Activated CD4-positive, alpha-beta T cell treated with anti-CD3 and anti-CD28 coated beads, Interleukin-2, Interleukin-4, amounts not matched to agents 100 ng/mL and 50 ng/mL, durations not matched to agents 16 hours and 8 hours (primary cell): Measurements from ENCODE around the gene ACOT4.
A peak's percentile ranks its signal among the peaks of the same experiment; 100 is the strongest.
"Not testable (repeated sequence)": the region's sequence is repeated elsewhere in the genome, so short reads cannot be mapped to it uniquely, and the experiment has no call there.

Experiments
- DNase-seq: peaks from one replicate; pipeline ENCODE4 v3.0.0-alpha.2; 2020; ENCODE audit warnings: low spot score

Gene ACOT4, protein sequence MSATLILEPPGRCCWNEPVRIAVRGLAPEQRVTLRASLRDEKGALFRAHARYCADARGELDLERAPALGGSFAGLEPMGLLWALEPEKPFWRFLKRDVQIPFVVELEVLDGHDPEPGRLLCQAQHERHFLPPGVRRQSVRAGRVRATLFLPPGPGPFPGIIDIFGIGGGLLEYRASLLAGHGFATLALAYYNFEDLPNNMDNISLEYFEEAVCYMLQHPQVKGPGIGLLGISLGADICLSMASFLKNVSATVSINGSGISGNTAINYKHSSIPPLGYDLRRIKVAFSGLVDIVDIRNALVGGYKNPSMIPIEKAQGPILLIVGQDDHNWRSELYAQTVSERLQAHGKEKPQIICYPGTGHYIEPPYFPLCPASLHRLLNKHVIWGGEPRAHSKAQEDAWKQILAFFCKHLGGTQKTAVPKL

GRCh38 chr14:73591690-73592449 lies at the start of gene ACOT4:
Gene ACOT4, plus strand, starts transcription at chr14:73591873. Its CDS starts 87 bp downstream, at chr14:73591960.
- peak; percentile 33 for DNase-seq

GRCh38 chr14:73542961-73543360 lies 48.7 kb upstream of the ACOT4 start:
- DNase-seq, result not testable (repeated sequence)

DNA sequence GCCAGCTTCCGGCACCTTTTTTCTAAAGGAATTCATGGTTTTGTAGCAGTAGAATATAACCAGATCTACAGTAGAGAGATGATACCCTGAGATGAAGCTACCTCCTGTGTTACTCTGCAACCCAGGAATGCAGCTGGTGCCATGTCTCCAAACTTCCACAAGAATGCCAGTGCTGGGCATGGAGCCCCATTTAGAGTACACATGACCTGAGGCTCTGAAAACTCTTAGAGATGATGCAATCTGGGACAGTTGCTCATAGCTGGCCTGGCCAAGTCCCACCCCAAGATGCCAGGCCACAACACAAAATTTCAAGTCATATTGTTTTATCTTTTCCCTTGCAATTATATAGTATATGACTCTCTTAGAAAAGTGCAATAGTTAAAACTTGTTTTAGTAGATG lies 46.3 kb upstream of the ACOT4 start:
- not testable (repeated sequence) for DNase-seq

- DNase-seq, result not testable (repeated sequence)
Observed at GRCh38 chr14:73549097-73549496, 42.6 kb upstream of the ACOT4 start.

DNA sequence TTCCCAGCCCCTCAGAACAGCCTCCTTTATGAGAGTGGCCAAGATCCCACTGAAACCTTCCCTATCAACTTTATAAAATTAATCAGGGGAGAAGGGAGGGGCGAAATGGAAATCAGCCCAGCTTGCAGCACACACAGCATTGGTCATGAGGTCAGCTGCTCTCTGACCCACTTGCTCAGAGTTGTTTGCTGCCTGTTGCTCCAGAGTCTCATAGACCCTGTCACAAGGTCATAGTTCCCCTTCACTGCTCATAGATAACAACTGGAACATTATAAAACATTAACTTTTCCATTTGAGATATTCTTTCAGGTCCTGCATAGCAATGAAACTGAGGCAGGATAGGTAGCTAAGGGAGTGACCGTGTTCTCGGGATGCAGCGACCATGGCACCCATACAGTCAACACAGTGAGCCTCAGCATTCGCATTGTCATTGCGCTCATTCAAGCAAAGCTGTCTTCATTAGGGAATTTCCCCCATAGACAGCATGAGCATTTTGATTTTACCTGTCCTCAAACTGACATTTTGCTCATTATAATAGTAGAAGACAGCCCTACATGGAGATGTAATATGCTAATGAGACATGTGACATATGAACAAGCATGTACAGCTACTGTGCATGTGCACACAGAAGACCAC lies 41.7 kb upstream of the ACOT4 start:
- not testable (repeated sequence) for DNase-seq

- DNase-seq, result no peak
Observed at GRCh38 chr14:73553845-73554244, 37.8 kb upstream of the ACOT4 start.

GRCh38 chr14:73557201-73557600 lies 34.5 kb upstream of the ACOT4 start:
- not testable (repeated sequence) for DNase-seq

- not testable (repeated sequence) for DNase-seq
Observed at GRCh38 chr14:73558238-73558637, 33.4 kb upstream of the ACOT4 start.

DNA sequence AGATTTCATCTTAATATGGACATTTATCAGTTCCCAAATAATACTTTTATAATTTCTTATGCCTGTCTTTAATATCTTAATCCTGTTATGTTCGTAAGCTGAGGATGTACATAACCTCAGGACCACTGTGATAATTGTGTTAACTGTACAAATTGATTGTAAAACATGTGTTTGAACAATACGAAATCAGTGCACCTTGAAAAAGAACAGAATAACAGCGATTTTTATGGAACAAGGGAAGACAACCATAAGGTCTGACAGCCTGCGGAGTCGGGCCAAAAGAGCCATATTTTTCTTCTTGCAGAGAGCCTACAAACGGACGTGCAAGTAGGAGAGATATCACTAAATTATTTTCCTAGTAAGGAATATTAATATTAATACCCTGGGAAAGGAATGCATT lies 29.4 kb upstream of the ACOT4 start:
- not testable (repeated sequence) for DNase-seq

GRCh38 chr14:73562696-73563095 lies 29.0 kb upstream of the ACOT4 start:
- DNase-seq, result not testable (repeated sequence)

GRCh38 chr14:73566431-73566830 lies 25.2 kb upstream of the ACOT4 start:
- not testable (repeated sequence) for DNase-seq

DNA sequence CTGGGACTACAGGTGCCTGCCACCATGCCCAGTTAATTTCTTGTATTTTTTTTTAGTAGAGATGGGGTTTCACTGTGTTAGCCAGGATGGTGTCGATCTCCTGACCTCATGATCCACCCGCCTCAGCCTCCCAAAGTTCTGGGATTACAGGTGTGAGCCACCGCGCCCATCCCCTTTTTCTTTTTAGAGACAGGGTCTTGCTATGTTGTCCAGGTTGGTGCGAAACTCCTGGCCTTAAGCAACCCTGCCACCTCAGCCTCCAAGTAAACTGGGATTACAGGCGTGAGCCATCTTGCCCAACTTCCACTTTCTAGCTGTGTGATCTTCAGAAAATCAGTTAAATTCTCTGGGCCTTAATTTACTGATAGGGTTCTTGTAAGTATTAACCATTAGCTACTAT lies 24.7 kb upstream of the ACOT4 start:
- DNase-seq, result not testable (repeated sequence)

- no peak for DNase-seq
Observed at GRCh38 chr14:73567358-73567757, 24.3 kb upstream of the ACOT4 start.

DNA sequence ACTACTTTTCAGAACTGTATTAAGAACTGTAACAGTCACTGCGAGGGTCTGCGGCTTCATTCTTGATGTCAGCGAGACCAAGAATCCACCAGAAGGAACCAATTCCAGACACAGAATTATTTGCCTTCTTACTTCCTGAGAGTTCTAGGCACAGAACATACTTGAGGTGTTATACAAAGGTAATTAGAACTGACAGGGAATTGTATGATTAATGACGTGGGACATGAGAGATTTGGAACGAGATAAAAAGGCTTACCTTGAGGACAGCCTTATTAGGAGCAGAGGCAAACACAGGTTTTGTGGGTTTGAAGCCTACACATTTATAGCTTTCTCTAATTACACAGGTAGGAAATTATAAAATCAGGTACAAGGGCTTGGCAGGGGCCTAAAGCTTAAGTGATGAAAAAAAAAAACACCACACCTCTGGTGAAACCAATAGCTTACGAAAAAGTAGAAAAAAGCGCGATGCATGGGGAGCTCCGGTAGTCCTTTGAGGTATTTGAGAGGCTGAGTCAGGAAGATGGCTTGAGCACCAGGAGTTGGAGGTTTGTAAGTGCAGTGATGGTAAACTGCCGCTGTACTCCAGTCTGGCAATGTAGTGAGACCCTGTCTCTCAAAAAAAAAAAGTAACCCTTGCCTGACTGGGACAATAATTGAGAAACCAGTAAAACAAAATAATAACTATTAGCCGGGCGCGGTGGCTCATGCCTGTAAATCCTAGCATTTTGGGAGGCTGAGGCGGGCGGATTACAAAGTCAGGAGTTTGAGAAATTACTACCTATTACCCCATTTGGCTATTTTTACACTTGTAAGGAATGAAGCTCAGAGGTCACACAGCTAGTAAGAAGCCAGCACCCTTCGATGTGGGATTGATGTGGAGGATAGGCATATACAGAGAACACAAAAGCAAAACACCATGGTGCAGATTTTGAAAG lies 23.5 kb upstream of the ACOT4 start:
- peak; percentile 31 for DNase-seq

- DNase-seq, result not testable (repeated sequence)
Observed at GRCh38 chr14:73568886-73569184, 22.8 kb upstream of the ACOT4 start.

- DNase-seq, result peak; percentile 74
Observed at GRCh38 chr14:73569185-73569958, 22.3 kb upstream of the ACOT4 start, which contains the start of gene ACOT2. Gene ACOT2, plus strand, starts transcription at chr14:73569213. Its CDS starts 28 bp downstream, at chr14:73569241.

- DNase-seq, result peak; percentile 63
Observed at GRCh38 chr14:73570913-73571312, 20.8 kb upstream of the ACOT4 start.

DNA sequence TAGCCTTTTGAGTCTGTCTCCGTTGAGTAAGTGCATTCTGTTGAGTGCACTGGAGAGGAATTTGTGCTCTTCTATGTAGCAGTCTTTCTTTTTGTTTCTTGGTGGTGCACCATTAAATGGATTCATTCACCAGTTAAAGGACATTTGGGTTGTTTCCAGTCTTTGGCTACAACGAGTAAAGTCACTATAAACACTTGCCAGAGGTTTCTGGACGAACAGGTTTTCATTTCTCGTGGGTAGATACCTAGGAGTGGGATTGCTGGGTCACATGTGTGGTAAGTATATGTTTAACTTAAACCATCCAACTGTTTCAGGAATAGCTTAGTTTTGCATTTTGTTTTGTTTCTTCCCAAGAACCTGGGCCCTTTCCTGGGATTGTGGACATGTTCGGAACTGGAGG lies 18.6 kb upstream of the ACOT4 start:
- DNase-seq, result not testable (repeated sequence)

GRCh38 chr14:73573740-73574139 lies 17.9 kb upstream of the ACOT4 start:
- not testable (repeated sequence) for DNase-seq

- DNase-seq, result not testable (repeated sequence)
Observed at GRCh38 chr14:73574251-73574650, 17.4 kb upstream of the ACOT4 start.

DNA sequence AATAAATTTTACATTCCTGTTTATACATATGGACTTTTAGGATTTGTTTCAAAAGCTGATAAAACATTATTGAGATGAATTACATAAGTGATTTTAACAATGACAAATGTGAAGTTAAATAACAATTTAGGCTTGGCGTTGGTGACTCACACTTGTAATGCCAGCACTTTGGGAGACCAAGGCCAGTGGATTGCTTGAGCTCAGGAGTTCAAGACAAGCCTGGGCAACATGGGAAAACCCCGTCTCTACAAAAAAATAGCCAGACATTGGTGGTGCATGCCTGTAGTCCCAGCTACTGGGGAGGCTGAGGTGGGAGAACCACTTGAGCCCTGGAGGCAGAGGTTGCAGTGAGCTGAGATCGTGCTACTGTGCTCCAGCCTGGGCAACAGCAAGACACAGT lies 15.3 kb upstream of the ACOT4 start:
- DNase-seq, result no peak
